Spinal cord (tissue), 10 donors: ENCODE results near the gene RIMBP2. TPM values are rescaled to one million over a fixed set of nuclear protein-coding genes. Genes with fewer than 3 reads are reported as not detected.

ENCODE experiments used
- DNase-seq, 6 donors: peaks; one replicate each; pipeline versions ENCODE4 v3.0.0 to v3.0.0-alpha.2; 2013 to 2015; ENCODE audit warnings: low spot score in 6 of 6, low read depth in 4 of 6
- H3K27ac ChIP-seq: one replicate; pipeline ENCODE4 v1.5.1; 2013; ENCODE audit warnings: low read depth, low read length, control low read depth
- H3K27me3 ChIP-seq: one replicate; pipeline ENCODE4 v1.6.1; 2013; ENCODE audit warnings: low read length; ENCODE audit not compliant: control insufficient read depth, insufficient read depth
- H3K36me3 ChIP-seq: one replicate; pipeline ENCODE4 v1.6.1; 2013; ENCODE audit warnings: low read length; ENCODE audit not compliant: control insufficient read depth, insufficient read depth
- H3K4me1 ChIP-seq: one replicate; pipeline ENCODE4 v1.6.1; 2013; ENCODE audit warnings: low read length; ENCODE audit not compliant: control insufficient read depth, insufficient read depth
- H3K4me3 ChIP-seq: one replicate; pipeline ENCODE4 v1.5.1; 2013; ENCODE audit warnings: low read depth, low read length, control low read depth
- H3K9me3 ChIP-seq: one replicate; pipeline ENCODE4 v1.6.1; 2013; ENCODE audit warnings: low read length; ENCODE audit not compliant: control insufficient read depth, insufficient read depth
- WGBS: methylation state at CpG from one replicate; pipeline ENCODE4 v1.1.5; 2013; ENCODE audit warnings: missing lambda C conversion rate; ENCODE audit not compliant: insufficient coverage; 5-methylcytosine and 5-hydroxymethylcytosine counted together
- polyA plus RNA-seq, 2 donors: library from polyadenylated mRNA; unstranded; fragments of 120-200 nt; gene quantifications; one replicate each; pipeline ENCODE4 v1.2.1, GENCODE V29; 2013; ENCODE audit not compliant: insufficient read length in 2 of 2
- total RNA-seq, 2 donors: library from RNA; depleted of rRNA in 1 of 2; stranded (reverse); fragments of 120-200 nt in 1 of 2; fragments of >200 nt in 1 of 2; gene quantifications; one replicate each; pipeline versions ENCODE4 v1.2.3 to v1.2.4, GENCODE V29; 2013 to 2014
- donor health status: healthy.

RIMBP2 gene
- total and polyA plus RNA-seq, 4 donors, result 11.4 to 37.3 (median 27.5) TPM

DNA sequence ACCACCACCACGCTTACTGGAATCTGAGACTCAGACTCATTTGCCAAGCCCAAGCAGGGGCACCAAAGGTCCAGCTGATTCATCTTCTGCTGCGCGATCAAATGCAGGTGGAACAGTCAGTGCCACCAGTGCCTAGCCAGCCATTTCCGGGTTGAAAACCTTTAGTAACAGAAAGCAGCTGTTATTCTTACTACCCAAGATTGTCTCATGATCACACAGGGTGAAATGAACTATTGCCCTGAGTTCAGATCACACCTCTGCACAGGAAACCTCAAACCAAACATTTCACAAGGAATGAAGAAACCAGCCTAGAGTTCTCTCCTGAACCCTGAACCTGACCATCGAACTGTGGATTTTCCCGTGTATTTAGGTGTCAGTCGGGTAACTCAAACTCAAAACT is 88.9 kb downstream of the RIMBP2 start:
- H3K27ac ChIP-seq, result no peak overlapping the region
- no peaks in the 10 kb centered on the region for H3K4me1 ChIP-seq
- no peak for DNase-seq
- no peak overlapping the region for H3K4me3 ChIP-seq
- no peaks in the 10 kb centered on the region for H3K36me3 ChIP-seq
- 95% methylated on average over 7 of the region's 7 CpGs for WGBS
- H3K27me3 ChIP-seq, result no peaks in the 10 kb centered on the region
- peaks cover 3% of the 10 kb centered on the region for H3K9me3 ChIP-seq

- 76% methylated on average over 11 of the region's 11 CpGs for WGBS
- H3K36me3 ChIP-seq, result no peaks in the 10 kb centered on the region
- no peak overlapping the region for H3K4me3 ChIP-seq
- H3K27ac ChIP-seq, result no peak overlapping the region
- no peaks in the 10 kb centered on the region for H3K4me1 ChIP-seq
- DNase-seq, result no peak
- H3K9me3 ChIP-seq, result peaks cover 3% of the 10 kb centered on the region
- no peaks in the 10 kb centered on the region for H3K27me3 ChIP-seq
These were observed 89.5 kb downstream of the RIMBP2 start for GRCh38 chr12:130626601-130627000.

- no peaks in the 10 kb centered on the region for H3K27me3 ChIP-seq
- no peak overlapping the region for H3K4me3 ChIP-seq
- peaks cover 3% of the 10 kb centered on the region for H3K36me3 ChIP-seq
- DNase-seq, result no peak
- no peaks in the 10 kb centered on the region for H3K4me1 ChIP-seq
- no peak overlapping the region for H3K27ac ChIP-seq
- H3K9me3 ChIP-seq, result peaks cover 3% of the 10 kb centered on the region
- WGBS, result 64% methylated on average over 4 of the region's 5 CpGs
These were observed 90.9 kb downstream of the RIMBP2 start for GRCh38 chr12:130625201-130625600.

DNA sequence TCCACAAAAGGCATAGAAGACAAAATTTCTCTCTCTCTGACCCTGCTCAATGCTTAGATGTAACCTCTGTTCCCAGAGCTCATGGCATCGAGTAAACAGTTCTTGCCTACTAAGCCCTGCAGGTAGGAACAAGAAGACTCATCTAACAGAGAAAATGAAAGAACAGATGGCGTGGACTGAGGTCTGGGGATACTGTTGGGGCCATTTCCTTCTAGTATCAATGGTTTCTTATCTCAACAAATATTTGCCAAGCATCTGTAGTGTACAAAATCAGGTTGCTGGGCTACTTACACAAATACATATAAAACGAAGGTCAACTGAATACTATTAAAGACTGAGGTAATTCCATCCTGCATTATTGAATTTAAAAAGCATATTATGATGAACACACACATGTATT is 93.3 kb downstream of the RIMBP2 start:
- Histone ChIP-seq H3K36me3 (peaks cover 4% of the 10 kb centered on the region), H3K27me3 (no peaks in the 10 kb centered on the region), H3K4me1 (no peaks in the 10 kb centered on the region), H3K9me3 (peaks cover 3% of the 10 kb centered on the region), H3K4me3 (no peak overlapping the region), H3K27ac (no peak overlapping the region)
- no peak for DNase-seq
- WGBS, result no CpG with 5 or more reads among the region's 3 CpGs

- H3K4me1 ChIP-seq, result no peaks in the 10 kb centered on the region
- peaks cover 4% of the 10 kb centered on the region for H3K36me3 ChIP-seq
- no peak for DNase-seq
- WGBS, result 96% methylated on average over 9 of the region's 13 CpGs
- no peak overlapping the region for H3K27ac ChIP-seq
- H3K27me3 ChIP-seq, result no peaks in the 10 kb centered on the region
- no peak overlapping the region for H3K4me3 ChIP-seq
- peaks cover 3% of the 10 kb centered on the region for H3K9me3 ChIP-seq
These were observed 94.3 kb downstream of the RIMBP2 start for GRCh38 chr12:130621696-130622298.

- no peaks in the 10 kb centered on the region for H3K4me1 ChIP-seq
- no peak for DNase-seq
- H3K27me3 ChIP-seq, result no peaks in the 10 kb centered on the region
- H3K9me3 ChIP-seq, result peaks cover 3% of the 10 kb centered on the region
- no peak overlapping the region for H3K4me3 ChIP-seq
- peaks cover 4% of the 10 kb centered on the region for H3K36me3 ChIP-seq
- 83% methylated on average over 5 of the region's 6 CpGs for WGBS
- no peak overlapping the region for H3K27ac ChIP-seq
These were observed 95.3 kb downstream of the RIMBP2 start for GRCh38 chr12:130620756-130621155.

GRCh38 chr12:130620281-130620680 is 95.8 kb downstream of the RIMBP2 start:
- DNase-seq, result no peak
- 93% methylated on average over 14 of the region's 14 CpGs for whole genome bisulfite sequencing
- Histone ChIP-seq H3K4me1 (no peaks in the 10 kb centered on the region), H3K9me3 (peaks cover 3% of the 10 kb centered on the region), H3K4me3 (no peak overlapping the region), H3K36me3 (peaks cover 4% of the 10 kb centered on the region), H3K27me3 (no peaks in the 10 kb centered on the region), H3K27ac (no peak overlapping the region)

GRCh38 chr12:130619385-130620001 is 96.6 kb downstream of the RIMBP2 start:
- H3K4me3 ChIP-seq, result no peak overlapping the region
- no peak for DNase-seq
- H3K27ac ChIP-seq, result no peak overlapping the region
- no peaks in the 10 kb centered on the region for H3K27me3 ChIP-seq
- 75% methylated on average over 15 of the region's 16 CpGs for WGBS
- H3K36me3 ChIP-seq, result peaks cover 4% of the 10 kb centered on the region
- H3K4me1 ChIP-seq, result no peaks in the 10 kb centered on the region
- peaks cover 3% of the 10 kb centered on the region for H3K9me3 ChIP-seq

DNA sequence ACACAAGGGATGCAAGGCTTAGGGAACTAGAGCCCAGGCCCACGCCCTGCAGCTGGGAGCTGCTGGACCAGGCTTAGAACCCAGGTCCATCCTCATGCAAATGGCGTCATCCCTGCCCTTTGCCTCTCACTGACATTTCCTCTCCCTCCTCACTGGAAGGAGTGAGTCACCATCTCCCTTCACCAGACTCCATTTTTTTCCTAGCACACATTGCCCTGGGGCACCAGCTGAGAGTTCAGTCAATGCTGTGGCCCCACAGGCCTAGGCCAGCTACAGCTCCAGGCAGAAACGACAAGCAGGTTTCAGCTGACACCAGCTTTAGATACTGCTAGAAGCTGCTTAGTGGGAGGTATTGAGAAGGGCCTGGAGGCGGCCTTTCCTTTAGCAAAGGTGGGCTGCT is 98.9 kb downstream of the RIMBP2 start:
- DNase-seq, result no peak
- Histone ChIP-seq H3K4me3 (no peak overlapping the region), H3K36me3 (peaks cover 10% of the 10 kb centered on the region), H3K27me3 (no peaks in the 10 kb centered on the region), H3K4me1 (no peaks in the 10 kb centered on the region), H3K27ac (no peak overlapping the region), H3K9me3 (no peaks in the 10 kb centered on the region)
- 84% methylated on average over 4 of the region's 4 CpGs for WGBS

GRCh38 chr12:130615861-130616345 is 100.2 kb downstream of the RIMBP2 start:
- DNase-seq, result no peak
- Histone ChIP-seq H3K27ac (no peak overlapping the region), H3K27me3 (no peaks in the 10 kb centered on the region), H3K36me3 (peaks cover 18% of the 10 kb centered on the region), H3K4me1 (no peaks in the 10 kb centered on the region), H3K4me3 (no peak overlapping the region), H3K9me3 (no peaks in the 10 kb centered on the region)
- WGBS, result 79% methylated on average over 15 of the region's 16 CpGs
